Islet precursor cell (in vitro differentiated cells): ENCODE measurements around the gene NEGR1.

Source experiments
- DNase-seq: peaks from one replicate; pipeline ENCODE4 v3.0.0-alpha.2; 2018

Gene NEGR1

GRCh38 chr1:71603044-71603776 lies 679.1 kb downstream of the NEGR1 start:
- no peak for DNase-seq

GRCh38 chr1:71600023-71600422 lies 682.3 kb downstream of the NEGR1 start:
- DNase-seq = no peak

GRCh38 chr1:71599306-71599705 lies 683.0 kb downstream of the NEGR1 start:
- no peak for DNase-seq

- DNase-seq = no peak
These were observed 688.8 kb downstream of the NEGR1 start for GRCh38 chr1:71593523-71593922.

GRCh38 chr1:71592646-71593274 lies 689.6 kb downstream of the NEGR1 start:
- no peak for DNase-seq

- DNase-seq = no peak
These were observed 693.3 kb downstream of the NEGR1 start for GRCh38 chr1:71589005-71589404.

- no peak for DNase-seq
These were observed 694.4 kb downstream of the NEGR1 start for GRCh38 chr1:71587961-71588360.

- DNase-seq = no peak
These were observed 696.3 kb downstream of the NEGR1 start for GRCh38 chr1:71586030-71586429.

- no peak for DNase-seq
These were observed 698.6 kb downstream of the NEGR1 start for GRCh38 chr1:71583756-71584155.

GRCh38 chr1:71582673-71583072 lies 699.7 kb downstream of the NEGR1 start:
- no peak for DNase-seq

GRCh38 chr1:71577451-71578131 lies 704.7 kb downstream of the NEGR1 start:
- no peak for DNase-seq

GRCh38 chr1:71572038-71572437 lies 710.3 kb downstream of the NEGR1 start:
- DNase-seq = no peak

GRCh38 chr1:71566413-71566812 lies 715.9 kb downstream of the NEGR1 start:
- DNase-seq = no peak

GRCh38 chr1:71565831-71566230 lies 716.5 kb downstream of the NEGR1 start:
- no peak for DNase-seq

- no peak for DNase-seq
These were observed 717.1 kb downstream of the NEGR1 start for GRCh38 chr1:71565262-71565661.

GRCh38 chr1:71562298-71562697 lies 720.0 kb downstream of the NEGR1 start:
- DNase-seq = no peak

- DNase-seq = no peak
These were observed 720.6 kb downstream of the NEGR1 start for GRCh38 chr1:71561729-71562128.

- no peak for DNase-seq
These were observed 721.1 kb downstream of the NEGR1 start for GRCh38 chr1:71561206-71561605.

- DNase-seq = no peak
These were observed 722.5 kb downstream of the NEGR1 start for GRCh38 chr1:71559880-71560279.

- DNase-seq = no peak
These were observed 725.2 kb downstream of the NEGR1 start for GRCh38 chr1:71557138-71557537.

GRCh38 chr1:71548398-71548890 lies 733.9 kb downstream of the NEGR1 start:
- DNase-seq = no peak

GRCh38 chr1:71542155-71542554 lies 740.2 kb downstream of the NEGR1 start:
- DNase-seq = no peak

GRCh38 chr1:71533950-71534349 lies 748.4 kb downstream of the NEGR1 start:
- DNase-seq = no peak

GRCh38 chr1:71532343-71532742 lies 750.0 kb downstream of the NEGR1 start:
- no peak for DNase-seq
